GM12892 (cell line): ENCODE data around the gene DHX58.

Source experiments
- POLR2A ChIP-seq: IDR thresholded peaks from 2 replicates; pipeline ENCODE4 v1.6.1; 2011; ENCODE audit warnings: low read depth, low read length, control low read depth
- POLR2AphosphoS5 ChIP-seq: IDR thresholded peaks from 2 replicates; pipeline ENCODE4 v1.6.1; 2011; ENCODE audit warnings: low read depth, low read length, control low read depth
- TAF1 ChIP-seq: IDR thresholded peaks from 2 replicates; pipeline ENCODE4 v1.6.1; 2011; ENCODE audit warnings: low read depth, mild to moderate bottlenecking, control low read depth, low read length, borderline replicate concordance

- TF ChIP-seq POLR2A, result no peak
- no peak for TF ChIP-seq POLR2AphosphoS5
- no peak for TF ChIP-seq TAF1
Measured at GRCh38 chr17:42075789-42076188, 36.7 kb downstream of the DHX58 start.
